ENCODE measurements around the gene CENPF.
"Not testable (repeated sequence)": the region's sequence is repeated elsewhere in the genome, so short reads cannot be mapped to it uniquely, and the experiment has no call there.

The CENPF gene

GRCh38 chr1:214584805-214585766, 17.9 kb upstream of the CENPF start:
- peak; percentile 15 for DNase-seq

GRCh38 chr1:214586621-214587020, 16.4 kb upstream of the CENPF start:
- DNase-seq: no peak

GRCh38 chr1:214587165-214587564, 15.8 kb upstream of the CENPF start:
- DNase-seq: no peak

GRCh38 chr1:214588963-214589597, 13.9 kb upstream of the CENPF start:
- no peak for DNase-seq

- DNase-seq: no peak
These were observed 12.3 kb upstream of the CENPF start for GRCh38 chr1:214590696-214591095.

- DNase-seq: not testable (repeated sequence)
These were observed 11.1 kb upstream of the CENPF start for GRCh38 chr1:214591918-214592317.

GRCh38 chr1:214593158-214593557, 9.8 kb upstream of the CENPF start:
- DNase-seq: no peak

GRCh38 chr1:214603819-214604252, 841 bp downstream of the CENPF start:
- DNase-seq: no peak

- DNase-seq: no peak
These were observed 1.5 kb downstream of the CENPF start for GRCh38 chr1:214604523-214604922.

- DNase-seq: not testable (repeated sequence)
These were observed 2.5 kb downstream of the CENPF start for GRCh38 chr1:214605484-214605883.

- not testable (repeated sequence) for DNase-seq
These were observed 3.2 kb downstream of the CENPF start for GRCh38 chr1:214605933-214606925.

- not testable (repeated sequence) for DNase-seq
These were observed 4.7 kb downstream of the CENPF start for GRCh38 chr1:214607492-214608215.

- not testable (repeated sequence) for DNase-seq
These were observed 5.3 kb downstream of the CENPF start for GRCh38 chr1:214608216-214608783.

- not testable (repeated sequence) for DNase-seq
These were observed 5.8 kb downstream of the CENPF start for GRCh38 chr1:214608817-214609216.

- no peak for DNase-seq
These were observed 6.7 kb downstream of the CENPF start for GRCh38 chr1:214609692-214610091.

GRCh38 chr1:214610136-214610535, 7.1 kb downstream of the CENPF start:
- not testable (repeated sequence) for DNase-seq

GRCh38 chr1:214615109-214615508, 12.1 kb downstream of the CENPF start:
- no peak for DNase-seq

- DNase-seq: no peak
These were observed 12.9 kb downstream of the CENPF start for GRCh38 chr1:214615871-214616270.

- no peak for DNase-seq
These were observed 14.3 kb downstream of the CENPF start for GRCh38 chr1:214617246-214617645.

- no peak for DNase-seq
These were observed 14.8 kb downstream of the CENPF start for GRCh38 chr1:214617843-214618242.

GRCh38 chr1:214621236-214621635, 18.2 kb downstream of the CENPF start:
- no peak for DNase-seq

GRCh38 chr1:214623430-214623829, 20.4 kb downstream of the CENPF start:
- no peak for DNase-seq

Data from NCI-H510A treated with DMSO at 0.1 percent for 48 hours (cell line).